ENCODE measurements around the gene ANP32E.

GRCh38 chr1:150268705-150269403, 32.9 kb upstream of the ANP32E start, which contains the start of gene APH1A:
- TF ChIP-seq, protein P1, sequence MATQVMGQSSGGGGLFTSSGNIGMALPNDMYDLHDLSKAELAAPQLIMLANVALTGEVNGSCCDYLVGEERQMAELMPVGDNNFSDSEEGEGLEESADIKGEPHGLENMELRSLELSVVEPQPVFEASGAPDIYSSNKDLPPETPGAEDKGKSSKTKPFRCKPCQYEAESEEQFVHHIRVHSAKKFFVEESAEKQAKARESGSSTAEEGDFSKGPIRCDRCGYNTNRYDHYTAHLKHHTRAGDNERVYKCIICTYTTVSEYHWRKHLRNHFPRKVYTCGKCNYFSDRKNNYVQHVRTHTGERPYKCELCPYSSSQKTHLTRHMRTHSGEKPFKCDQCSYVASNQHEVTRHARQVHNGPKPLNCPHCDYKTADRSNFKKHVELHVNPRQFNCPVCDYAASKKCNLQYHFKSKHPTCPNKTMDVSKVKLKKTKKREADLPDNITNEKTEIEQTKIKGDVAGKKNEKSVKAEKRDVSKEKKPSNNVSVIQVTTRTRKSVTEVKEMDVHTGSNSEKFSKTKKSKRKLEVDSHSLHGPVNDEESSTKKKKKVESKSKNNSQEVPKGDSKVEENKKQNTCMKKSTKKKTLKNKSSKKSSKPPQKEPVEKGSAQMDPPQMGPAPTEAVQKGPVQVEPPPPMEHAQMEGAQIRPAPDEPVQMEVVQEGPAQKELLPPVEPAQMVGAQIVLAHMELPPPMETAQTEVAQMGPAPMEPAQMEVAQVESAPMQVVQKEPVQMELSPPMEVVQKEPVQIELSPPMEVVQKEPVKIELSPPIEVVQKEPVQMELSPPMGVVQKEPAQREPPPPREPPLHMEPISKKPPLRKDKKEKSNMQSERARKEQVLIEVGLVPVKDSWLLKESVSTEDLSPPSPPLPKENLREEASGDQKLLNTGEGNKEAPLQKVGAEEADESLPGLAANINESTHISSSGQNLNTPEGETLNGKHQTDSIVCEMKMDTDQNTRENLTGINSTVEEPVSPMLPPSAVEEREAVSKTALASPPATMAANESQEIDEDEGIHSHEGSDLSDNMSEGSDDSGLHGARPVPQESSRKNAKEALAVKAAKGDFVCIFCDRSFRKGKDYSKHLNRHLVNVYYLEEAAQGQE (IDR thresholded peaks at IDR 0.05; ENCODE audit: insufficient replicate concordance, low read depth), result no peak
- TF ChIP-seq CTCF (IDR thresholded peaks at IDR 0.05; ENCODE audit: insufficient read depth, low read length), result no peak
- TF ChIP-seq POLR2AphosphoS5 (IDR thresholded peaks at IDR 0.05; ENCODE audit: low read depth), result peak; percentile 26; the same call in 1 of the 2 replicates
- peak; percentile 73; the same call in 1 of the 2 replicates for TF ChIP-seq SPI1 (IDR thresholded peaks at IDR 0.05; ENCODE audit: borderline replicate concordance, low read depth)
- TF ChIP-seq GABPA (IDR thresholded peaks at IDR 0.05; ENCODE audit: low read depth), result peak; percentile 77
